ENCODE data around the gene STX10. TPM values are rescaled to one million over a fixed set of nuclear protein-coding genes. Genes with fewer than 3 reads are reported as not detected.

The STX10 gene
- total and polyA plus RNA-seq, 9 of the 15 experiments (the other 6 are each of a cell fraction or from before 2014, with no cell fraction given) = 0.51 to 66.3 (median 31.0) TPM

DNA sequence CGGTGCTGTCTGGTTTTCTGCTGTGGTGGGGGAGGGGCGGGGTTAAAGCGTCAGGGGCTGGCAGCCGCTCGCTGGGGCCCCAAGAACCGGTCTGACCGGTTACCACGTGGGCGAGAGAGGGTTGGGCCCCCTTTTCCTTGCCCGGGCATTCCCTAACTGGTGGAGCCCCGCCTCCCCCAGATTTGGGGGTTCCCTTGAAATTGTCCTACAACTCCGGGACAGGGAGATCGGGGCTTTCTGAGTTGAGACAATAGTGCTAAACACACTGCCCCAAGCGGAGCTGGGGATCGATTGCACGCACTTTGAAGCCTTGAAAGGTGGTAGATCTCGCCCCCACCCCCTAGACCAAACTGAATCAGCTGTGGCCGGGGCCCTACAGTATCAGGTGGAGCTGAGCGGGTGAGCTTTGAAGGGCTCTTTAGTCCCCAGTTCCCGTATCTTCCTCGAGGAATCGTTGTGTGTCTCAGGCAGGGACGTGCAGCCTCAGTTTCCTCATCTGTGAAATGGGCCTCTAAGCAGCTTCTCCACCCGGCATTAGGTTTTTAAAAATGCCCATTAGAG, 4.8 kb upstream of the STX10 start (continued):
- TF ChIP-seq TEAD1 (CRISPR knock-in tag; IDR thresholded peaks at IDR 0.05) (0 out of 4 replicates have a peak, but pooled peaks have one; percentile 3 to 10), HNRNPLL (IDR thresholded peaks at IDR 0.05; ENCODE audit: low read depth, low read length, poor library complexity, severe bottlenecking) (no peak), SMARCA5 (IDR thresholded peaks at IDR 0.05) (peak; percentile 96), RBM15 (IDR thresholded peaks at IDR 0.05; ENCODE audit: insufficient read depth, low read length) (no peak), PYGO2 (tag; IDR thresholded peaks at IDR 0.05) (no peak), BCOR (IDR thresholded peaks at IDR 0.05) (peak; percentile 99), KLF13 (tag; IDR thresholded peaks at IDR 0.05; ENCODE audit: borderline replicate concordance, low read depth) (no peak; the same call in 1 of the 2 replicates), L3MBTL2 (IDR thresholded peaks at IDR 0.05) (no peak), ZSCAN29 (IDR thresholded peaks at IDR 0.05) (no peak), ZNF282 (CRISPR knock-in tag; IDR thresholded peaks at IDR 0.05) (no peak), POLR2B (IDR thresholded peaks at IDR 0.05; ENCODE audit: low read depth, partially characterized antibody) (peak; percentile 86)
- TF ChIP-seq, protein P1, sequence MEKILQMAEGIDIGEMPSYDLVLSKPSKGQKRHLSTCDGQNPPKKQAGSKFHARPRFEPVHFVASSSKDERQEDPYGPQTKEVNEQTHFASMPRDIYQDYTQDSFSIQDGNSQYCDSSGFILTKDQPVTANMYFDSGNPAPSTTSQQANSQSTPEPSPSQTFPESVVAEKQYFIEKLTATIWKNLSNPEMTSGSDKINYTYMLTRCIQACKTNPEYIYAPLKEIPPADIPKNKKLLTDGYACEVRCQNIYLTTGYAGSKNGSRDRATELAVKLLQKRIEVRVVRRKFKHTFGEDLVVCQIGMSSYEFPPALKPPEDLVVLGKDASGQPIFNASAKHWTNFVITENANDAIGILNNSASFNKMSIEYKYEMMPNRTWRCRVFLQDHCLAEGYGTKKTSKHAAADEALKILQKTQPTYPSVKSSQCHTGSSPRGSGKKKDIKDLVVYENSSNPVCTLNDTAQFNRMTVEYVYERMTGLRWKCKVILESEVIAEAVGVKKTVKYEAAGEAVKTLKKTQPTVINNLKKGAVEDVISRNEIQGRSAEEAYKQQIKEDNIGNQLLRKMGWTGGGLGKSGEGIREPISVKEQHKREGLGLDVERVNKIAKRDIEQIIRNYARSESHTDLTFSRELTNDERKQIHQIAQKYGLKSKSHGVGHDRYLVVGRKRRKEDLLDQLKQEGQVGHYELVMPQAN (IDR thresholded peaks at IDR 0.05; ENCODE audit: borderline replicate concordance) = 0 out of 2 replicates have a peak, but pooled peaks have one; percentile 24
- TF ChIP-seq, protein P2, sequence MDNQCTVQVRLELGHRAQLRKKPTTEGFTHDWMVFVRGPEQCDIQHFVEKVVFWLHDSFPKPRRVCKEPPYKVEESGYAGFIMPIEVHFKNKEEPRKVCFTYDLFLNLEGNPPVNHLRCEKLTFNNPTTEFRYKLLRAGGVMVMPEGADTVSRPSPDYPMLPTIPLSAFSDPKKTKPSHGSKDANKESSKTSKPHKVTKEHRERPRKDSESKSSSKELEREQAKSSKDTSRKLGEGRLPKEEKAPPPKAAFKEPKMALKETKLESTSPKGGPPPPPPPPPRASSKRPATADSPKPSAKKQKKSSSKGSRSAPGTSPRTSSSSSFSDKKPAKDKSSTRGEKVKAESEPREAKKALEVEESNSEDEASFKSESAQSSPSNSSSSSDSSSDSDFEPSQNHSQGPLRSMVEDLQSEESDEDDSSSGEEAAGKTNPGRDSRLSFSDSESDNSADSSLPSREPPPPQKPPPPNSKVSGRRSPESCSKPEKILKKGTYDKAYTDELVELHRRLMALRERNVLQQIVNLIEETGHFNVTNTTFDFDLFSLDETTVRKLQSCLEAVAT (IDR thresholded peaks at IDR 0.05) = peak; percentile 22 to 46; a peak in 2 of 4 replicates
- TF ChIP-seq, protein P3, sequence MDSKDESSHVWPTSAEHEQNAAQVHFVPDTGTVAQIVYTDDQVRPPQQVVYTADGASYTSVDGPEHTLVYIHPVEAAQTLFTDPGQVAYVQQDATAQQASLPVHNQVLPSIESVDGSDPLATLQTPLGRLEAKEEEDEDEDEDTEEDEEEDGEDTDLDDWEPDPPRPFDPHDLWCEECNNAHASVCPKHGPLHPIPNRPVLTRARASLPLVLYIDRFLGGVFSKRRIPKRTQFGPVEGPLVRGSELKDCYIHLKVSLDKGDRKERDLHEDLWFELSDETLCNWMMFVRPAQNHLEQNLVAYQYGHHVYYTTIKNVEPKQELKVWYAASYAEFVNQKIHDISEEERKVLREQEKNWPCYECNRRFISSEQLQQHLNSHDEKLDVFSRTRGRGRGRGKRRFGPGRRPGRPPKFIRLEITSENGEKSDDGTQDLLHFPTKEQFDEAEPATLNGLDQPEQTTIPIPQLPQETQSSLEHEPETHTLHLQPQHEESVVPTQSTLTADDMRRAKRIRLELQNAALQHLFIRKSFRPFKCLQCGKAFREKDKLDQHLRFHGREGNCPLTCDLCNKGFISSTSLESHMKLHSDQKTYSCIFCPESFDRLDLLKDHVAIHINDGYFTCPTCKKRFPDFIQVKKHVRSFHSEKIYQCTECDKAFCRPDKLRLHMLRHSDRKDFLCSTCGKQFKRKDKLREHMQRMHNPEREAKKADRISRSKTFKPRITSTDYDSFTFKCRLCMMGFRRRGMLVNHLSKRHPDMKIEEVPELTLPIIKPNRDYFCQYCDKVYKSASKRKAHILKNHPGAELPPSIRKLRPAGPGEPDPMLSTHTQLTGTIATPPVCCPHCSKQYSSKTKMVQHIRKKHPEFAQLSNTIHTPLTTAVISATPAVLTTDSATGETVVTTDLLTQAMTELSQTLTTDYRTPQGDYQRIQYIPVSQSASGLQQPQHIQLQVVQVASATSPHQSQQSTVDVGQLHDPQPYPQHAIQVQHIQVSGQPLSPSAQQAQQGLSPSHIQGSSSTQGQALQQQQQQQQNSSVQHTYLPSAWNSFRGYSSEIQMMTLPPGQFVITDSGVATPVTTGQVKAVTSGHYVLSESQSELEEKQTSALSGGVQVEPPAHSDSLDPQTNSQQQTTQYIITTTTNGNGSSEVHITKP (IDR thresholded peaks at IDR 0.05; ENCODE audit: partially characterized antibody) = no peak
- TF ChIP-seq, protein P4, sequence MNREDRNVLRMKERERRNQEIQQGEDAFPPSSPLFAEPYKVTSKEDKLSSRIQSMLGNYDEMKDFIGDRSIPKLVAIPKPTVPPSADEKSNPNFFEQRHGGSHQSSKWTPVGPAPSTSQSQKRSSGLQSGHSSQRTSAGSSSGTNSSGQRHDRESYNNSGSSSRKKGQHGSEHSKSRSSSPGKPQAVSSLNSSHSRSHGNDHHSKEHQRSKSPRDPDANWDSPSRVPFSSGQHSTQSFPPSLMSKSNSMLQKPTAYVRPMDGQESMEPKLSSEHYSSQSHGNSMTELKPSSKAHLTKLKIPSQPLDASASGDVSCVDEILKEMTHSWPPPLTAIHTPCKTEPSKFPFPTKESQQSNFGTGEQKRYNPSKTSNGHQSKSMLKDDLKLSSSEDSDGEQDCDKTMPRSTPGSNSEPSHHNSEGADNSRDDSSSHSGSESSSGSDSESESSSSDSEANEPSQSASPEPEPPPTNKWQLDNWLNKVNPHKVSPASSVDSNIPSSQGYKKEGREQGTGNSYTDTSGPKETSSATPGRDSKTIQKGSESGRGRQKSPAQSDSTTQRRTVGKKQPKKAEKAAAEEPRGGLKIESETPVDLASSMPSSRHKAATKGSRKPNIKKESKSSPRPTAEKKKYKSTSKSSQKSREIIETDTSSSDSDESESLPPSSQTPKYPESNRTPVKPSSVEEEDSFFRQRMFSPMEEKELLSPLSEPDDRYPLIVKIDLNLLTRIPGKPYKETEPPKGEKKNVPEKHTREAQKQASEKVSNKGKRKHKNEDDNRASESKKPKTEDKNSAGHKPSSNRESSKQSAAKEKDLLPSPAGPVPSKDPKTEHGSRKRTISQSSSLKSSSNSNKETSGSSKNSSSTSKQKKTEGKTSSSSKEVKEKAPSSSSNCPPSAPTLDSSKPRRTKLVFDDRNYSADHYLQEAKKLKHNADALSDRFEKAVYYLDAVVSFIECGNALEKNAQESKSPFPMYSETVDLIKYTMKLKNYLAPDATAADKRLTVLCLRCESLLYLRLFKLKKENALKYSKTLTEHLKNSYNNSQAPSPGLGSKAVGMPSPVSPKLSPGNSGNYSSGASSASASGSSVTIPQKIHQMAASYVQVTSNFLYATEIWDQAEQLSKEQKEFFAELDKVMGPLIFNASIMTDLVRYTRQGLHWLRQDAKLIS (CRISPR knock-in tag; IDR thresholded peaks at IDR 0.05) = peak; percentile 85

All from K562 (cell line).